Renal cortex interstitium (tissue), 11 donors: ENCODE data around the gene SNRNP25. TPM values are rescaled to one million over a fixed set of nuclear protein-coding genes. Genes with fewer than 3 reads are reported as not detected.

Experiments used
- DNase-seq, 11 donors: peaks; one replicate each; pipeline ENCODE4 v3.0.0-alpha.2; 2013; ENCODE audit warnings: low read depth in 9 of 11, low spot score in 4 of 11; ENCODE audit errors: extremely low read depth in 1 of 11
- polyA plus RNA-seq, 3 donors: library from polyadenylated mRNA; unstranded; fragments of 120-200 nt; gene quantifications; one replicate each; pipeline ENCODE4 v1.2.1, GENCODE V29; 2013; ENCODE audit not compliant: insufficient read length in 3 of 3

The SNRNP25 gene
- polyA plus RNA-seq, 3 donors, result 36.0 to 47.0 (median 36.2) TPM

DNA sequence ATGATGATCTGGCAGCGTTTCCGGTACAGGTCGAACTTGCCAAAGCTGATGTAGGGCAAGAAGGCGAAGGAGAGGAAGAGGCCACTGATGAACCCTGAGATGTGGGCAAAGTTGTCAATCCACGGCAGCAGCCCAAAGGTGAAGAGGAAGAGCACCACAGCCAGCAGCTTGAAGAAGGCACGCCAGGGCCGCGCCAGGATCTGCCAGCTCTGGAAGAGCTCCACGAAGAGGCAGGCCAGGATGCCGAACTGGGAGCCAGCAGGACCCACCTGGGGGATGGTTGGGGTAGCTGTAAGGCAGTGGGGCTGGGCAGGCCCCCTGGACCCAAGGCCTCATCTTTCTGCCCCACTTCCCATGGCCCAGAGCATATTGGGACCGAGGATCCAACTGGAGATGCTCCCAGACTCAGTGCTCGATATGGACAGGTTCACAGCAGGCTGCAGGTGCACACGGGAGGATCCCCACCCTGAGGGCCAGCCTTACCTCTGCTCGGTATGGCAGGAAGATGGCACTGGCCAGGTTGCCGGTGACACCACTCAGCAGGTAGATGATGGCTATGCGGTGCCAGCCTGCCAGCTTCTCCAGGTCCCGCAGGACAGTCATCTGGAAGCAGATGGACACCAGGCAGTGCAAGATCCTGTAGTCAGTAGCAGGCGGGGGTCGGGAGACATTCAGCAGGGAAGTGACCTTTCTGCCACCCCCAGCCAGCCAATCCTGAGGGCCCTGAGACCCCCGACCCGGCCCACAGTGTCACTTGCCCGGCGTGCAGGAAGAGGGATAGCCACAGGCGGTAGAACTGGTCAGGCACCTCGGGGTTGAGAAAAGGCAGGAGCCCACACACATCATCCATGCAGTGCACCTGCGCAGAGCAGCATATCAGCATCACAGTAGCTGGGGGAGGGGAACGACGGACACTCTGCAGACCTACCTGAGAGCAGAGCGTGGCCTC, 5.1 kb downstream of the SNRNP25 start:
- DNase-seq, result no peak

DNA sequence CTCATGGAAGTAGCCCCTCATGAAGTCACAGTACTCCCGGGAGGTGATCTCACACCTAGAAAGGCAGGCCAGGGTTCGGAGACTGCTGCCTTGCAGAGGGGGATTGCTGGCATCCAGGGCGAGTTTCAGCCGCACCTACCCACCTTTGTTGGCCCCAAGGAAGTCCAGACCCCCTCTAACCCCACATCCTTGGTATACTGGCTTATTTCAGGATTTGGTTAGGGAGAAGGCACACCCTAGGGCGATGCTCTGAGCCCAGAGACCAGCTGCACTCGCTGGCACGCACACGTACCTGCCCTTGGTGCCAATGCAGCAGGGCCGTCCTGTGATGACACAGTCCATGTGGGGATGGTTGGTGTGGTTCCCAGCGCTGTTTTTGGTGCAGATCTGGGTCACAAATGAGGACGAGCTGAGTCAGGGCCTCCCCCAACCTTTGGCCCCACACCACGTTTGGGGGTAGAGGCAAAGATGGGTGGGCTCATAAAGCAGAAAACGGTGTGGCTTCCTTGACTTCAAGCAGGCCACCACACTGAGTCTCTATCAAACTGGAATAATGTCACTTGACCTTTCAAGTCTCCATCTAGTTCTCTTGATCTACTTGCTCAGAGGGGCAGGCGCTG, 5.9 kb downstream of the SNRNP25 start:
- DNase-seq, result no peak

DNA sequence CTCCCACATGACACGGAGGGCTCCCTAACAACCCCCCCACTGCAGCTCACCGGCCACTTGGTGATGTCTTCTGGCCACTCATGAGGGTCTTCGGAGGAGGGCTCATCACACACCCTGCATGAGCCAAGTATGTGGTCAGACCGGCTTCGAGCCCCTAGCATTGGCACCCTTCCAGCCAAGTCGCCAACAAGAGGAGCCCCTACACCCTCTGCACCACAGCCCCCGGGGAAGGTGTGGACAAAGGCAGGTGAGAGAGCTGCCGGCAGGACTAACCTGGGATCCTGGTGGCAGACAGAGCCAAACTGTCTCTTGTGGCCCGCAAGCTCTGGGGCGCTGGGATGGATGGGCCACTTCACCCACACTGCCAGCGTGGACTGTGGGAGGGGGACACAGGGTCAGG, 6.5 kb downstream of the SNRNP25 start:
- no peak for DNase-seq

- no peak for DNase-seq
Observed at GRCh38 chr16:60929-61878, 7.6 kb downstream of the SNRNP25 start.

DNA sequence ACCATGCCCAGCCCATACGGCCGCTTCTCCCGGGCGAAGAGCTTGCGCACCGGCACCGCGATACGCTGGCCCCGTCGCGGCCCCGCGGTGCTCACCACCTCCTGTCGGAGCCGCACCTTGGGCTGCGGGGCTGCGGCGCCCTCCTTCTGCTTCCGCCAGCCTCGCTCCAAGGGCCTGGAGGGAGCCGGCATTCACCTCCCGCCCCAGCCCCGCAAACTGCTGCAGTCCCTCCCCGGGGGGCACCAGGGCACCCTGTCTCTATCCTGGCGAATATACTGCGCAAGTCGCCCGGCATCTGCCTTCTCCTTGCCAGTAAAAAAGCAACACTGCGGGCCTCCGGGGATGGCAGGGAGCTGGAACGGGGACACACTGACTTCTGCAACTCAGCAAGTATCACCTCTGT, 8.3 kb downstream of the SNRNP25 start:
- no peak for DNase-seq

- no peak for DNase-seq
Observed at GRCh38 chr16:62283-62967, 8.8 kb downstream of the SNRNP25 start.

GRCh38 chr16:62968-63391, 9.4 kb downstream of the SNRNP25 start:
- no peak for DNase-seq

DNA sequence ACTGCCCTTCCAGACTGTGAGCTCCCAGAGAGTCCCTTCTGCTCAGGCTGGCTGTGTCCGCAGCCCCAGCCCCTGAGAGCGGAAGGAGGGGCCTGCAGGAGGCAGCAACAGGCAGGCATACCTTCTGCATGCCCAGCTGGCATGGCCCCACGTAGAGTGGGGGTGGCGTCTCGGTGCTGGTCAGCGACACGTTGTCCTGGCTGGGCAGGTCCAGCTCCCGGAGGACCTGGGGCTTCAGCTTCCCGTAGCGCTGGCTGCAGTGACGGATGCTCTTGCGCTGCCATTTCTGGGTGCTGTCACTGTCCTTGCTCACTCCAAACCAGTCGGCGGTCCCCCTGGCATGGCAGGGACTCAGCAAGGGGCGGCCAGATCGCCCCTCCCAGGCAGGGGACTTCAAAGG, 9.8 kb downstream of the SNRNP25 start:
- no peak for DNase-seq

GRCh38 chr16:63998-64913, 10.6 kb downstream of the SNRNP25 start:
- no peak for DNase-seq

- DNase-seq, result no peak
Observed at GRCh38 chr16:64914-65255, 11.3 kb downstream of the SNRNP25 start.

DNA sequence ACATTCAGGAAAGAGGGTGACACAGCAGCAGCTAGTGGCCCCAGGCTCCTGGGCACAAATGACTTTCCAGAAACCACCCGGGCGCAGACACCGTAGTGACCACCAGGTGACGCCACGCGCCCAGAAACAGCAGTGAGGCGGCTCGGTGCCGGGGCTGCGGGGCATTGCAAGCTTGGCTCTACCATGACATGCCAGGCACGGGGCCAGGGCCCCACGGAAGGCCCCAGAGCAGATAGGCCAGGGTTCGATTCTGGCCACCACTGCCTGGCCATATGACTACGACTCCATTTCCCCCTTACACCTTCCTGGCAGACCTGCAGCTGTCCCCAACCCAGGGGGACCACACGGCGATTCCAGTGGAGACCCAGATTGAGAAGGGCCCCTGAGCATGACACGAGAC, 12.1 kb downstream of the SNRNP25 start:
- peak in 1 of 11 donors; percentile 57 for DNase-seq

- DNase-seq, result no peak
Observed at GRCh38 chr16:66309-67182, 12.9 kb downstream of the SNRNP25 start.

DNA sequence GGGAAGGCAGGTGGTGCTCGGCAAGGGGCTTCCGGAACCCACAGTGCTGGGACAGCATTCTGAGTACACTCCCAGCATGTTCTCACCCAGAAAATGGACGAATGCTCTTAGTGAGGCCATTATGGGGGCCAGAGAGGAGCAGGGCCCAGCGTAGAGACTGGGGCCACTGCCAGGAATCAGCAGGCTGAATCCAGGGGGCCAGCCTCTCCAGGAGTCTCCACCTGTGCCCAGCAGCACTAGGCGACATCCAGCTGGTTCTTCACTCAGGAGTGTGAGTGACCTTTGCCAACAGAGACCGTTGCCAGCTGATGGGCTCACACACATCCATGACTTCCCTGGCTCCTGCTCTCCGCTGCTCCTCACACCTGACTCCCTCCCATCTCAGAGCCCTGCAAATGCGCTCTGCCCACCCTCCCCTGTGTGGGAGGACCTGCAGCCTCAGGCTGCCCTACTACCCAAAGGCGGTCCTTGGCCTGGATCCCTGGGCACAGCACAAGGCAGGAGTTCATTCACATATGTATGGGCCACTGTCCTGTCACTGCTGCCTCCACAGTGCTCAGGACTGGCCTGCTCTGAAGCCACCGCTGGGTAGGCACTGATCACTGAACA, 13.7 kb downstream of the SNRNP25 start:
- no peak for DNase-seq

GRCh38 chr16:67884-68789, 14.5 kb downstream of the SNRNP25 start:
- no peak for DNase-seq

GRCh38 chr16:69181-69580, 15.6 kb downstream of the SNRNP25 start:
- DNase-seq, result no peak

GRCh38 chr16:71210-71539, 17.5 kb downstream of the SNRNP25 start:
- DNase-seq, result no peak
